Testis (tissue), 2 donors: ENCODE results near the gene RHO.

ENCODE experiments used
- POLR2A ChIP-seq: fragments of 450-650 bp; IDR thresholded peaks from one replicate; pipeline ENCODE4 v1.6.1; 2017; ENCODE audit warnings: antibody characterized with exemption, mild to moderate bottlenecking, moderate library complexity
- TF ChIP-seq, protein P1 (sequence below), 3 experiments: fragments of 450-650 bp in 2 of 3; fragments of 200-600 bp in 1 of 3; sonication (generic) in 1 of 3; IDR thresholded peaks; one replicate each; pipeline ENCODE4 v1.5.1; 2016 to 2019; ENCODE audit warnings: antibody characterized with exemption in 3 of 3, mild to moderate bottlenecking in 2 of 3, moderate library complexity in 1 of 3

DNA sequence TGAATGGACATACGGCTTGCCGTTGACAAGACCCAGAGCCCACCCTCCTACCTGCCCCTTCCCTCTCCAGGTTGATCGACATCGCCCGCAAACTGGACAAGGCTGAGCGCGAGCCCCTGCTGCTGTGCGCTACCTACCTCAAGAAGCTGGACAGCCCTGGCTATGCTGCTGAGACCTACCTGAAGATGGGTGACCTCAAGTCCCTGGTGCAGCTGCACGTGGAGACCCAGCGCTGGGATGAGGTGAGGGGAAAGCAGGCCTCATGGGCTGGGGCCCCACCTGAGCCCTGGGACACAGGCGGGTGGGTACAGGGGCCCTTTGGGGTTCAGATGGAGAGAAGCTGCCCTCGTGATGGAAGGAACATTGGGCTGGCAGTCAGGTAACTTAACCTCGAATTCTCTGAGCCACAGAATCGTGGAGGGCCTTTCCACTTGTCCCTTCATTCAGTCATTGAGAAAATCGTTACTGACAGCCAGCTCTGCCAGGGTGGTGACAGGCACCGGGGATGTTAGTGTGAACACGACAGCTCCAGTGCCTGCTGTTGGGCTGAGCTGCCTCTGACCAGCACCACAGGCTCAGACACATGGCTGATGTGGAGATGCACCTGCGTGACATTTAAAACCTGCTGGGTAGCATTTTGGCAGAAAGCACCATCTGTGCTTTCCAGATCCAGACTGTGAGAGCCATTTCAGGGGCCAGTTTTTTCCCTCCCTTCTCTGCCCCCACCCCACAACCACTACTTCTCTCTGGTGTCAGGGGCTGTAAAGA lies 25.6 kb upstream of the RHO start:
- no peak for TF ChIP-seq POLR2A
- TF ChIP-seq, protein P1, sequence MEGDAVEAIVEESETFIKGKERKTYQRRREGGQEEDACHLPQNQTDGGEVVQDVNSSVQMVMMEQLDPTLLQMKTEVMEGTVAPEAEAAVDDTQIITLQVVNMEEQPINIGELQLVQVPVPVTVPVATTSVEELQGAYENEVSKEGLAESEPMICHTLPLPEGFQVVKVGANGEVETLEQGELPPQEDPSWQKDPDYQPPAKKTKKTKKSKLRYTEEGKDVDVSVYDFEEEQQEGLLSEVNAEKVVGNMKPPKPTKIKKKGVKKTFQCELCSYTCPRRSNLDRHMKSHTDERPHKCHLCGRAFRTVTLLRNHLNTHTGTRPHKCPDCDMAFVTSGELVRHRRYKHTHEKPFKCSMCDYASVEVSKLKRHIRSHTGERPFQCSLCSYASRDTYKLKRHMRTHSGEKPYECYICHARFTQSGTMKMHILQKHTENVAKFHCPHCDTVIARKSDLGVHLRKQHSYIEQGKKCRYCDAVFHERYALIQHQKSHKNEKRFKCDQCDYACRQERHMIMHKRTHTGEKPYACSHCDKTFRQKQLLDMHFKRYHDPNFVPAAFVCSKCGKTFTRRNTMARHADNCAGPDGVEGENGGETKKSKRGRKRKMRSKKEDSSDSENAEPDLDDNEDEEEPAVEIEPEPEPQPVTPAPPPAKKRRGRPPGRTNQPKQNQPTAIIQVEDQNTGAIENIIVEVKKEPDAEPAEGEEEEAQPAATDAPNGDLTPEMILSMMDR (IDR thresholded peaks at IDR 0.05), result no peak
